Right lobe of liver (tissue), 6 donors: Measurements from ENCODE around the gene EPS8L3. TPM values are rescaled to one million over a fixed set of nuclear protein-coding genes. Genes with fewer than 3 reads are reported as not detected.
A peak's percentile ranks its signal among the peaks of the same experiment; 100 is the strongest.

ENCODE experiments used
- ATAC-seq, 4 donors: fragments of 200-7000 bp; cut with Tn5 transposase; one replicate each; pipeline ENCODE4 v1.9.1; 2020; ENCODE audit warnings: mild to moderate bottlenecking in 4 of 4, moderate library complexity in 4 of 4
- DNase-seq, 3 donors: peaks; one replicate each; pipeline ENCODE4 v3.0.0-alpha.2; 2020
- H3K27ac ChIP-seq, 3 donors: fragments of 200-600 bp; one replicate each; pipeline ENCODE4 v1.8.0; 2022
- H3K27me3 ChIP-seq, 2 donors: fragments of 200-600 bp; one replicate each; pipeline ENCODE4 v1.8.0; 2022
- H3K36me3 ChIP-seq, 4 donors: fragments of 200-600 bp; sonication (generic) in 1 of 4; one replicate each; pipeline versions ENCODE4 v1.5.1 to v1.8.0; 2017 to 2022; ENCODE audit warnings: control low read depth in 1 of 4
- H3K4me1 ChIP-seq, 4 donors: fragments of 200-600 bp; sonication (generic) in 1 of 4; one replicate each; pipeline versions ENCODE4 v1.5.1 to v1.8.0; 2017 to 2022; ENCODE audit warnings: control low read depth in 1 of 4
- H3K4me3 ChIP-seq, 3 donors: fragments of 200-600 bp; one replicate each; pipeline ENCODE4 v1.8.0; 2022
- H3K9me3 ChIP-seq, 4 donors: fragments of 200-600 bp; sonication (generic) in 1 of 4; one replicate each; pipeline versions ENCODE4 v1.5.1 to v1.8.0; 2017 to 2022; ENCODE audit warnings: control low read depth in 1 of 4
- POLR2A ChIP-seq: fragments of 450-650 bp; IDR thresholded peaks from one replicate; pipeline ENCODE4 v1.6.1; 2017; ENCODE audit warnings: antibody characterized with exemption, mild to moderate bottlenecking
- WGBS: methylation state at CpG from one replicate; pipeline ENCODE4 v1.1.6; 2018; ENCODE audit warnings: low coverage, low lambda C conversion rate; ENCODE audit not compliant: insufficient coverage; ENCODE audit errors: missing lambda C conversion rate; 5-methylcytosine and 5-hydroxymethylcytosine counted together
- intact Hi-C, 2 donors: fragments of 100-400 bp; cut with DNase I; formaldehyde crosslinking; loops; one replicate each; pipeline versions ENCODE4 v1.11.2 to v1.14.1; 2022
- total RNA-seq, 6 experiments: library from RNA; depleted of rRNA in 2 of 6; stranded (reverse); fragments of >200 nt in 2 of 6; fragmentation: NEBNext Ultra II Directional in 3 of 6; extraction: Animal tissue kit (Norgen Biotek cat#: 25700) in 3 of 6; gene quantifications; one replicate each; pipeline versions ENCODE4 v1.1.0 to v1.2.4, GENCODE V29; 2016 to 2023
- TF ChIP-seq, protein P1 (sequence below), 4 donors: fragments of 200-600 bp in 3 of 4; fragments of 450-650 bp in 1 of 4; IDR thresholded peaks; one replicate each; pipeline versions ENCODE4 v1.5.1 to v1.8.0; 2016 to 2022; ENCODE audit warnings: antibody characterized with exemption in 4 of 4, mild to moderate bottlenecking in 2 of 4
- donor health status: DM: no; HTN: yes; CAD: no.
- donor health status: DM: no; HTN: no; CAD: no.
- donor health status: DM: no; HTN: no; CAD: no.
- donor health status: DM: no; HTN: yes; CAD: no.
- donor health status: DM: no; HTN: yes; CAD: no.

Gene EPS8L3
- total RNA-seq, 6 experiments from 2014 or later: 3.2 to 4.7 (median 3.3) TPM; not detected in 3

DNA sequence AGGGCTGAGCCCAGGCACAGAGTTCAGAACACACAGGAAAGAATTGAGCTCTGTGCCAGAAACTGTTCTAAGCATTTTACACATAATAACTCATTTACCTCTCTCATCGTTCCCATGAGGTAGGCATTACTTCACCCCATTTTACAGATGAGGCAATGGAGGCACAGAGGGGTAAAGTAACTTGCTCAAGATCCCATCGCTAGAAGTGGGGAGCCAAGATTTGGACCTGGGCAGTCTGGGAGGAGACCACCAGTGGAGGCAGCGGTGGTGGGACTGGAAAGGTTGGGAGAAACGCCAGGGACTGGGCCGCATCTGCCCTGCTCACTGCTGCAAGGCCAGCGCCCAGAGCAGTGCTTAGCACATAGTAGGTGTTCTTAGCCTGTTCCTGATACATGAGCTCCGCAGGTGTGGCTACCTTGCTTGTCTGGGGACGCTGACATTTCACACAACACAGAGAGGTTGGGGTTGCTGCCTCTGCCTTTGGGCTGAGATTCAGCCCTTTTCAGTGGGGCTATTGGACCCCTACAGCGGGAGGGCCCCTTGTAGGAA lies 27.8 kb upstream of the EPS8L3 start:
- DNase-seq (peak in 1 of 3 donors; percentile 43), ATAC-seq (no peak)
- no peaks in the 10 kb centered on the region for H3K9me3 ChIP-seq
- no peaks in the 10 kb centered on the region for H3K27me3 ChIP-seq
- 86% methylated on average over 4 of the region's 9 CpGs for WGBS
- no peaks in the 10 kb centered on the region for H3K36me3 ChIP-seq
- H3K27ac ChIP-seq: peak overlapping the region in 2 of 3 donors; percentile 22 to 39
- TF ChIP-seq POLR2A: no peak
- TF ChIP-seq, protein P1, sequence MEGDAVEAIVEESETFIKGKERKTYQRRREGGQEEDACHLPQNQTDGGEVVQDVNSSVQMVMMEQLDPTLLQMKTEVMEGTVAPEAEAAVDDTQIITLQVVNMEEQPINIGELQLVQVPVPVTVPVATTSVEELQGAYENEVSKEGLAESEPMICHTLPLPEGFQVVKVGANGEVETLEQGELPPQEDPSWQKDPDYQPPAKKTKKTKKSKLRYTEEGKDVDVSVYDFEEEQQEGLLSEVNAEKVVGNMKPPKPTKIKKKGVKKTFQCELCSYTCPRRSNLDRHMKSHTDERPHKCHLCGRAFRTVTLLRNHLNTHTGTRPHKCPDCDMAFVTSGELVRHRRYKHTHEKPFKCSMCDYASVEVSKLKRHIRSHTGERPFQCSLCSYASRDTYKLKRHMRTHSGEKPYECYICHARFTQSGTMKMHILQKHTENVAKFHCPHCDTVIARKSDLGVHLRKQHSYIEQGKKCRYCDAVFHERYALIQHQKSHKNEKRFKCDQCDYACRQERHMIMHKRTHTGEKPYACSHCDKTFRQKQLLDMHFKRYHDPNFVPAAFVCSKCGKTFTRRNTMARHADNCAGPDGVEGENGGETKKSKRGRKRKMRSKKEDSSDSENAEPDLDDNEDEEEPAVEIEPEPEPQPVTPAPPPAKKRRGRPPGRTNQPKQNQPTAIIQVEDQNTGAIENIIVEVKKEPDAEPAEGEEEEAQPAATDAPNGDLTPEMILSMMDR (IDR thresholded peaks at IDR 0.05): no peak
- H3K4me1 ChIP-seq: peaks cover 0 to 19% (median 0%) of the 10 kb centered on the region in 4 donors
- no peak overlapping the region for H3K4me3 ChIP-seq
- intact Hi-C loops: no loop called here

DNA sequence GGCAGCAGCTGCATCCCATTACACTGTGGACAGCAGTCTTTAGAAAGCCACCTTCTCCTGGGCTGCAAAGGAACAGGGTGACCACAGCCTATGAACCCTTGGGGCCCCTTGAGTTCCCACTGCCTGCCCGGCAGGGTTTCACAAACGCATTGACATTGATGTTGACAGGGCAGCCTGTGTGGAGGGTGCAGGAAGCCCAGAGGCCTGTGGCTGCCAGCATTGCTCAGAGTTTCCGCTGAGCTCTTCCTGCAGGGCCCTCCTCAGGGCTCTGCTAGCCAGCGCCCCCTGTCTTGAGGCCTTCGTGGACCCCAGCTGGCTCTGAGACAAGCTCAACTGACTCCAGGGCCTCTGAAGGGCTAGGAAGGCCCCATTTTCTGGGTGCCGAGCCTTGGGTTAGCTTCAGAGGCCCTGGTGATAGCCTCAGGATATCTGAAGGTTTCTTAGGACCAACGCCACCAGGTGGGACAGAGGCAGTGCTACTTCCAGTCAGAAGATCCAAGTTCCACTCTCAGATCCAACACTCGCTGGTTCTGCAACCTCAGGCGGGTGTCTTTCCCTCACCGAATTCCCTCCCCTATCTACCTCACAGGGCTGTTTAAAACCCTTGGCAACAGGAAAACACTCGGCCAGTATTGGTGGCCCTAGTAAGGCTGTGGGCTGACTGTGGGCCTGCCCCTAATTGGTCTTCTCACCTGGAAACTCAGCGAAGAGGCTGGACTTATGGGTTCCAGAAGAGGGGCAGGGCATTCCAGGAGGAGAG lies 27.2 kb upstream of the EPS8L3 start:
- WGBS: 78% methylated on average over 9 of the region's 12 CpGs
- Histone ChIP-seq H3K4me1 (peaks cover 0 to 19% (median 0%) of the 10 kb centered on the region in 4 donors), H3K27ac (peak overlapping the region; percentile 10 to 39 (median 22)), H3K27me3 (no peaks in the 10 kb centered on the region), H3K4me3 (no peak overlapping the region), H3K36me3 (no peaks in the 10 kb centered on the region), H3K9me3 (no peaks in the 10 kb centered on the region)
- DNase-seq (peak; percentile 61 to 70 (median 67)), ATAC-seq (peak; percentile 68 to 78 (median 74))
- intact Hi-C loops: no loop called here
- TF ChIP-seq POLR2A: no peak
- TF ChIP-seq, protein P1 (IDR thresholded peaks at IDR 0.05): peak; percentile 24 to 39 (median 34)

DNA sequence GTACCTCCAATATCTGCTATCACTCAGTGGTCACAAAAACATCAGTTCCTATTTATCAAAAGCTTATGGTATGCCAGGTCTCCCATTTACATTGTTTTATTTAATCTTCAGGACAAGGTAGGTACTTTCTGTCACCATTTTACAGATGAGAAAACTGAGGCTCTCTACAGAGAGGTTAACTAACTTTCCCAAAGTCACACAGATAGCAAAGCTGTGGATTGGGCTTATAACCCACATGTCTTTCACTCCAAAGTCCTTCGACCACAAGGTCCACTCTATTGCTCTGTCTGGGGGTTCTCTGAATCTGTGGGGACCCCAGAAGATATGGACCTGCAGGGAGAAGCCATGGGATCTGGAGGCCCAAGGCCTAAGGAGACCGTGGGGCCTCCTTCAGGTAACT lies 26.6 kb upstream of the EPS8L3 start:
- WGBS: 56% methylated on average over 1 of the region's 2 CpGs
- no peak overlapping the region for H3K4me3 ChIP-seq
- peaks cover 0 to 19% (median 0%) of the 10 kb centered on the region in 4 donors for H3K4me1 ChIP-seq
- intact Hi-C loops: no loop called here
- peak overlapping the region in 1 of 3 donors; percentile 19 for H3K27ac ChIP-seq
- TF ChIP-seq, protein P1 (IDR thresholded peaks at IDR 0.05): no peak
- TF ChIP-seq POLR2A: no peak
- no peaks in the 10 kb centered on the region for H3K9me3 ChIP-seq
- ATAC-seq: no peak
- no peak for DNase-seq
- H3K36me3 ChIP-seq: no peaks in the 10 kb centered on the region
- H3K27me3 ChIP-seq: no peaks in the 10 kb centered on the region

DNA sequence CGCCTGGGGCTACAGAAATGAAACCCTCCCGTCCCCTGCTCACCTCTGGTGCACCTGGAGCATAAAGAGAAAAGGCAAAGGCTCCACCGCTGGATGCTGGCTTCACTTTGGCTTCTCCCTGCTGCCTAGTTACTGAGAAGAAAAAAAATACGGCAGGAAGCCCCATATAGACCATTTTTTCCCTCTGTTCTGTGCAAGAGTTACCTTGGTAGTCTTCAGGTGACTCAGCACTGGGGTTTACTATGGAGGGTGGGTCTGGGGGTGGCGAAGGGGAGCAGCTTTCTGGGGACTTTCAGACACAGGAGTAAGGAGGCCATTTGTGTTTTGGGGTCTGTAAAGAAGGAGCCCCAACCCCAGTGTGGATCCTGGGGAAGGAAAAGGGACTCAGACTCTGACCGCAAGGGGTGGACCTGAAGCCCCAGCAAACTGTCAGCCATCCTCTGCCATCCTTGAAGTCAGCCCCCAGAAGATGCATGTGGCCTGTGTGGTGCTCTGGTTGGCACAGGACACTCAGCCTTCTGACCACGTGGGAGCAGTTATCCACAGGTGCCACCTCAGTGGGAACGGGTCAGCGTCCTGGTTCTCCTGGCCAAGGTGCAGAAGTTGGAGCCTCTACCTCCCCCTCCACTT lies 25.9 kb upstream of the EPS8L3 start:
- Histone ChIP-seq H3K27ac (no peak overlapping the region), H3K36me3 (no peaks in the 10 kb centered on the region), H3K27me3 (no peaks in the 10 kb centered on the region), H3K4me3 (no peak overlapping the region), H3K4me1 (peaks cover 0 to 19% (median 0%) of the 10 kb centered on the region in 4 donors), H3K9me3 (no peaks in the 10 kb centered on the region)
- TF ChIP-seq, protein P1 (IDR thresholded peaks at IDR 0.05): no peak
- no peak for TF ChIP-seq POLR2A
- WGBS: 60% methylated on average over 4 of the region's 9 CpGs
- ATAC-seq: no peak
- DNase-seq: peak in 1 of 3 donors; percentile 44
- intact Hi-C loops: no loop called here
